ENCODE measurements around the gene BDH1. TPM values are rescaled to one million over a fixed set of nuclear protein-coding genes. Genes with fewer than 3 reads are reported as not detected.

The BDH1 gene
- total and polyA plus RNA-seq, 2 of the 13 experiments (the other 11 are each of a cell fraction or from before 2014, with no cell fraction given): 21.2 to 71.9 TPM

GRCh38 chr3:197462808-197463207 lies 93.0 kb downstream of the BDH1 start (continued):
- TF ChIP-seq ZNF318 (CRISPR knock-in tag; IDR thresholded peaks at IDR 0.05) (no peak), ZNF572 (CRISPR knock-in tag; IDR thresholded peaks at IDR 0.05) (no peak), ZBTB38 (CRISPR knock-in tag; IDR thresholded peaks at IDR 0.05) (no peak), TFDP1 (CRISPR knock-in tag; IDR thresholded peaks at IDR 0.05; ENCODE audit: borderline replicate concordance) (no peak), NRL (CRISPR knock-in tag; IDR thresholded peaks at IDR 0.05; ENCODE audit: borderline replicate concordance) (no peak), NKX3-1 (CRISPR knock-in tag; IDR thresholded peaks at IDR 0.05) (no peak), TBX2 (CRISPR knock-in tag; IDR thresholded peaks at IDR 0.05; ENCODE audit: borderline replicate concordance) (no peak), U2AF2 (IDR thresholded peaks at IDR 0.05; ENCODE audit: low read depth, low read length) (no peak)
